SK-N-MC (cell line): ENCODE data around the gene CKLF.
A peak's percentile ranks its signal among the peaks of the same experiment; 100 is the strongest.

Source experiments
- EZH2 ChIP-seq: fragments of 200-600 bp; sonication (generic); IDR thresholded peaks from one replicate; pipeline ENCODE4 v1.6.1; 2017; ENCODE audit warnings: antibody characterized with exemption
- POLR2AphosphoS5 ChIP-seq: IDR thresholded peaks from 2 replicates; pipeline ENCODE4 v1.6.1; 2012; ENCODE audit warnings: mild to moderate bottlenecking, low read depth, low read length, borderline replicate concordance

- TF ChIP-seq EZH2 (no peak), POLR2AphosphoS5 (peak; percentile 72)
Observed at GRCh38 chr16:66552286-66553177, at the start of gene CKLF.
